Cardiac muscle cell (in vitro differentiated cells and primary cell): ENCODE measurements around the gene PIAS2. TPM values are rescaled to one million over a fixed set of nuclear protein-coding genes. Genes with fewer than 3 reads are reported as not detected.

Source experiments
- DNase-seq, 2 donors: peaks; one replicate each; pipeline versions ENCODE4 v3.0.0 to v3.0.0-alpha.2; 2010 to 2017; ENCODE audit warnings: low read depth in 1 of 2, low spot score in 1 of 2
- H3K27ac ChIP-seq: fragments of 200-600 bp; sonication (generic); 2 replicates; pipeline ENCODE4 v1.5.1; 2016
- H3K27me3 ChIP-seq: fragments of 200-600 bp; sonication (generic); 2 replicates; pipeline ENCODE4 v1.6.0; 2016; ENCODE audit warnings: control low read depth
- H3K36me3 ChIP-seq: fragments of 200-600 bp; sonication (generic); 2 replicates; pipeline ENCODE4 v1.5.1; 2016; ENCODE audit warnings: control low read depth
- H3K4me1 ChIP-seq: fragments of 200-600 bp; sonication (generic); 2 replicates; pipeline ENCODE4 v1.8.1; 2017; ENCODE audit warnings: low read depth, mild to moderate bottlenecking, mixed run types
- H3K4me3 ChIP-seq: fragments of 200-600 bp; sonication (generic); 2 replicates; pipeline ENCODE4 v1.5.1; 2016; ENCODE audit warnings: mild to moderate bottlenecking
- H3K9me3 ChIP-seq: fragments of 200-600 bp; sonication (generic); 2 replicates; pipeline ENCODE4 v1.5.1; 2017; ENCODE audit warnings: low read depth, mild to moderate bottlenecking, control low read depth
- CTCF ChIP-seq: IDR thresholded peaks from 2 replicates; pipeline ENCODE4 v1.5.1; 2012; ENCODE audit warnings: low read depth, mild to moderate bottlenecking, low read length
- polyA plus RNA-seq: library from polyadenylated mRNA; unstranded; fragments of >200 nt; fragmentation: Nextera tagmentation; extraction: Ambion mirVana; gene quantifications from 2 replicates; pipeline ENCODE4 v1.2.1, GENCODE V29; 2016
- total RNA-seq: library from RNA; depleted of rRNA; stranded (reverse); fragments of >200 nt; gene quantifications from 2 replicates; pipeline ENCODE4 v1.2.3, GENCODE V29; 2016

PIAS2 gene
- total and polyA plus RNA-seq, 2 experiments from 2014 or later: 32.3 to 37.8 TPM

GRCh38 chr18:46920653-46921052, 3.3 kb upstream of the PIAS2 start:
- Histone ChIP-seq H3K4me3 (no peak overlapping the region), H3K9me3 (no peaks in the 10 kb centered on the region), H3K27me3 (no peaks in the 10 kb centered on the region), H3K4me1 (peaks cover 2% of the 10 kb centered on the region), H3K36me3 (no peaks in the 10 kb centered on the region), H3K27ac (no peak overlapping the region)
- DNase-seq: no peak
- TF ChIP-seq CTCF: no peak

- TF ChIP-seq CTCF: no peak
- H3K9me3 ChIP-seq: no peaks in the 10 kb centered on the region
- no peak for DNase-seq
- H3K4me3 ChIP-seq: no peak overlapping the region
- peaks cover 7% of the 10 kb centered on the region for H3K4me1 ChIP-seq
- H3K27ac ChIP-seq: no peak overlapping the region
- no peaks in the 10 kb centered on the region for H3K36me3 ChIP-seq
- H3K27me3 ChIP-seq: no peaks in the 10 kb centered on the region
These were observed 2.8 kb upstream of the PIAS2 start for GRCh38 chr18:46920067-46920466.

- TF ChIP-seq CTCF: no peak
- peaks cover 17% of the 10 kb centered on the region for H3K4me1 ChIP-seq
- H3K27me3 ChIP-seq: no peaks in the 10 kb centered on the region
- DNase-seq: peak; percentile 32 to 61
- peak overlapping the region; percentile 89 for H3K4me3 ChIP-seq
- peak overlapping the region; percentile 89 for H3K27ac ChIP-seq
- no peaks in the 10 kb centered on the region for H3K9me3 ChIP-seq
- H3K36me3 ChIP-seq: no peaks in the 10 kb centered on the region
These were observed 695 bp upstream of the PIAS2 start for GRCh38 chr18:46917803-46918600.

- DNase-seq: peak in 1 of 2 donors; percentile 47
- Histone ChIP-seq H3K36me3 (no peaks in the 10 kb centered on the region), H3K4me1 (peaks cover 21% of the 10 kb centered on the region), H3K4me3 (peak overlapping the region; percentile 89), H3K27ac (peak overlapping the region; percentile 89), H3K27me3 (no peaks in the 10 kb centered on the region), H3K9me3 (no peaks in the 10 kb centered on the region)
- TF ChIP-seq CTCF: no peak
These were observed 678 bp downstream of the PIAS2 start for GRCh38 chr18:46916551-46917107.

GRCh38 chr18:46915800-46916550, 1.3 kb downstream of the PIAS2 start:
- no peaks in the 10 kb centered on the region for H3K9me3 ChIP-seq
- DNase-seq: no peak
- peak overlapping the region; percentile 89 for H3K27ac ChIP-seq
- no peaks in the 10 kb centered on the region for H3K27me3 ChIP-seq
- peak overlapping the region; percentile 89 for H3K4me3 ChIP-seq
- TF ChIP-seq CTCF: no peak
- H3K4me1 ChIP-seq: peaks cover 21% of the 10 kb centered on the region
- no peaks in the 10 kb centered on the region for H3K36me3 ChIP-seq
